Fibroblast of skin of left quadriceps (primary cell): ENCODE measurements around the gene RTL10.

Experiments
- DNase-seq, 2 experiments: peaks; one replicate each; pipeline ENCODE4 v3.0.0-alpha.2; 2013; ENCODE audit warnings: low read depth in 2 of 2

The RTL10 gene

DNA sequence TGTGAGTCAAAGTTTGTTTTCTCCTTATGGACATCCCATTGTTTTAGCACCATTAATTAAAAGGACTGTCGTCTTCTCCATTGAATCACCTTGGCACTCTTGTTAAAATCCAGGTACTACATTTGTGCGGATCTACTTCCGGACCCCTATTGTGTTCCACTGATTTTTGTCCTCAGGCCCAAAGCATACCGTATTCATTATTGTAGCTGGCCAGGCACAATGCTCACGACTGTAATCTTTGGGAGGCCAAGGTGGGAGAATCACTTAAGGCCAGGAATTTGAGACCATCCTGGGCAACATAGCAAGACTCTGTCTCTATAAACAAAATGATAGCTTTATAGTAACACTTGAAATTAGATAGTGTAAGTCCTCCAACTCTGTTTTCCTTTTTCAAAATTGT, 8.9 kb upstream of the RTL10 start:
- no peak for DNase-seq

DNA sequence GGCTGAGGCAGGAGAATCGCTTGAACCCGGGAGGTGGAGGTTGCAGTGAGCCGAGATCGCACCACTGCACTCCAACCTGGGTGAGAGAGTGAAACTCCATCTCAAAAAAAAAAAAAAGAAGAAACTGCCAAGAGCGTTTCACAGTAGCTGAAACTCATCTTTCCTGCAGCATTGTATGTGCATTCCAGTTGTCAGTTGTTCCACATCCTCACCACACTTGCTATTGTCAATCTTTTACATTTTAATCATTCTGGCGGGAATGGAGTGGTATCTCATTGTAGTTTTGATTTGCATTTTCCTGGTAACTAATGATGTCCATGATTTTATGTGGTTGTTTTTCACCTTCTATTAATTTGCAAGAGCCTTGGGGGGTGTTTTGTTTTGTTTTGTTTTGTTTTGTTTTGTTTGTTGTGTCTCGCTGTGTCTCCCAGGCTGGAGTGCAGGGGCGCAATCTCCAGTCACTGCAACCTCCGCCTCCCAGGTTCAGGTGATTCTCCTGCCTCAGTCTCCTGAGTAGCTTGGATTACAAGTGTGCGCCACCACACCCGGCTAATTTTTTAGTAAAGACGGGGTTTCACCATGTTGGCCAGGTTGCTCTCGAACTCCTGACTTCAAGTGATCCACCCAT, 8.1 kb upstream of the RTL10 start:
- no peak for DNase-seq

DNA sequence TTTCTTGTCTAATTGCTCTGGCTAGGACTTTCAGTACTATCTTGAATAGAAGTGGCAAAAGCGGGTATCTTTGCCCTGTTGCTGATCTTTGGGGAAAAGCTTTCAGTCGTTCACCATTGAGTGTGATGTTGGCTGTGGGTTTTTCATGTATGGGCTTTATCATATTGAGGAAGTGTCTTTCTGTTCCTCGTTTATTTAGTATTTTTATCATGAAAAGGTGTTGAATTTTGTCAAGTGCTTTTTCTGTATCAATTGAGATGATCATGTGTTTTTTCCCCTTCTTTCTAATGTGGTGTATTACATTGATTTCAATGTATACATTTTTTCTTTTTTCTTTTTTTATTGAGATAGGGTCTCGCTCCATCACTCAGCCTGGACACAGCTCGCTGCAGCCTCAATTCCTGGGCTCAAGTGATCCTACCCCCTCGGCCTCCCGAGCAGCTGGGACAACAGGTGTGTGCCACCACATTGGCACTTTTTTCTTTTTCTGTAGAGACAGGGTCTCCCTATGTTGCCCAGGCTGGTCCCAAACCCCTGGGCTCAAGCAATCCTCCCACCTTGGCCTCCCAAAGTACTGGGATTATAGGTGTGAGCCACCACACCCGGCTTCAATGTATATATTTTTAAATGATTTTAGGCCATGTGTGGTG, 5.3 kb upstream of the RTL10 start:
- DNase-seq = no peak

DNA sequence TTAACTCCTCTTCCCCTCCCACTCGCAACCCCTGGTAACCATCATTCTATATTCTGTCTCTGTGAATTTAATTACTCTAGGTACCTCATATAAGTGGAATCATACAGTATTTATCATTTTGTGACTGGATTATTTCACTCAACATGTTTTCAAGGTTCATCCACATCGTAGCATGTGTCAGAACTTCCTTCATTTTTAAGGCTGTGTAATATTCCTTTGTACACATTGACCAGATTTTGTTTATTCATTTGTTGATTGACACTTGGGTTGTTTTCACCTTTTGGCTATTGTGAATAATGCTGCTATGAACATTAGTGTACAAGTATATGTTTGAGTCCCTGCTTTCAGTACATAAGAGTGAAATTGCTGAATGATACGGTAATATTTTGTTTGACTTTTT, 2.7 kb upstream of the RTL10 start:
- DNase-seq = no peak

DNA sequence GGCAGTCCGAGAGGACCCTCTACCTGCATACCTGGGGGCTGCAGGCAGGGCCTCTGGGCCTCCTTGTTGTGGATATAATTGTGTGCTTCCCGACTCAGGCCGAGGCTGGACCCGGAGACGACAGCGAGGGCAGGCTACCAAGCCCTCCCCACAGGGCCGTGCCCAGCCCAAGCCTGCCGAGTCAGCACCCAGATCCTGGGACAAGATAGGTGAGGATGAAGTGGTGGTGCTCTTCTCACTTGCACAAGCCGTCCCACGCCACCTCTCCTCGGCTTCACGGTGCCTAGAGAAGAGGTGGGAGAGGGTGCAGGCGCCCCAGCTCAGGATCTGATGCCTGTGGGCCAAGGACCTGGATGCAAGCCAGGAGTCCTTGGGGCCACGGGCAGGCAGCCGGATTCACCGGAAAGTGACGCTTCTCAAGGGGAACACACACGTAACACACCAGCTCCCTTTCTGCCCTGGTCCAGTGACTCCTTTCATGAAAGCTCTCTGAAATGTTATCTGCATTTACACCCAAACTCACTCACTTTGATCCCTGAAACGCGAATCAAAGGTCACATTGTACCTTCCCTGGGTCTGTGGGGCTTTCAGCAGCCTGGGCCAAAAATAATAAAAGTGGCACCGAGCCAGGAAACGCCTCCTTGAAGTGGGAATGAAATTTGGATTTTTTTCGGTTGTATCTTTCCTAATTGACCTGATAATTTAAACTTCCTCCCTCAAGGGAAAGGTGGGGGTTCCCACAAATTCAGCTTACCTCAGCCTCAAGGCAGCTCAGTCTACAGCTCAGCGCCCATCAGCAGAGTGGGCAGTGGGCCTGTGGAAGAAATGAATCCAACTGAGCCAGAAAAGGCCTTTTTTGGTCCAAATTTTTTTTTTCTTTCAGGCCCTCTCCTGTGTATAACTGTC, 1.1 kb upstream of the RTL10 start:
- DNase-seq = no peak

DNA sequence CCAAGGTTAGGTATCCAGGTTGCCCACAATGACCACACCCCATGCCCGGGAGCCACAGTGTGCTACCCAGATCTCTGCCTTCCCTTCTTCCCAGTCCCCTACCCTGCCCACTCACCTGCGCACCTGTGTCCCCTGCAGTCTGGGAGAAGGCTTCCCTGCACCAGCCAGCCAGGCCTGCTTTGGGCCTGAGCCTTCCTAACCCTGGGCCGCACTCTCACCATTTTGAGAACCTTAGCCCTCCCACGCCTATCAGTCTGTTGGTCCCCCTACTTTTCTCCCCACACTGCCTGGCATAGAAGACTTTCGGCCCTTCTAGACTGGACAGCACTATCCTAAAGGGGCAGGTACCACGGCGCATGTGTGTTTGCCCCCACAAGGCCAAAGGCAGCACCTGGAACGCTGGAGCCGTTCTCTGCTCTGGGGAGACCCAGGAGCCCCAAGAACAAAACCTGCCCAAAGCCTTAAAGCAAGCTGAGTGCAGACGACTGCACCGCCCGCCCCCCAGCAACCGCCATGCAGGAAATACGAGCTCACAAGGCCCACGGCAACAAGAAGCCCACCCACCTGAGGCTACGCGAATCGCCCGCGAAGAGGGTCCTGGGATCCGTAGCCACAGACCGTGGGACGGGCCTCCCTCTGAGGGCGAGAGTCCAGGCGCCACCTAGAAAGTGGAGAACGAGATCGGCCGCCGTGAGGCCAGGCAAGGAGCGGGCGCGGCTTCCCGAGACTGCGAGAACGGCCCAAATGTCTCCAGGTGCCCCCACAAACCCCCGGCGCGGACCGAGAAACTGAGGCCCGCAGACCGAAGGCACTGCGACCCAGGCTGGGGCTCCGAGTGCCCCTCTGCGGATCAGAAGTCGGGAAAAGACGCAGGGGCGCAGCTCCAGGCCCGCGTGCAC, 546 bp downstream of the RTL10 start:
- no peak for DNase-seq

DNA sequence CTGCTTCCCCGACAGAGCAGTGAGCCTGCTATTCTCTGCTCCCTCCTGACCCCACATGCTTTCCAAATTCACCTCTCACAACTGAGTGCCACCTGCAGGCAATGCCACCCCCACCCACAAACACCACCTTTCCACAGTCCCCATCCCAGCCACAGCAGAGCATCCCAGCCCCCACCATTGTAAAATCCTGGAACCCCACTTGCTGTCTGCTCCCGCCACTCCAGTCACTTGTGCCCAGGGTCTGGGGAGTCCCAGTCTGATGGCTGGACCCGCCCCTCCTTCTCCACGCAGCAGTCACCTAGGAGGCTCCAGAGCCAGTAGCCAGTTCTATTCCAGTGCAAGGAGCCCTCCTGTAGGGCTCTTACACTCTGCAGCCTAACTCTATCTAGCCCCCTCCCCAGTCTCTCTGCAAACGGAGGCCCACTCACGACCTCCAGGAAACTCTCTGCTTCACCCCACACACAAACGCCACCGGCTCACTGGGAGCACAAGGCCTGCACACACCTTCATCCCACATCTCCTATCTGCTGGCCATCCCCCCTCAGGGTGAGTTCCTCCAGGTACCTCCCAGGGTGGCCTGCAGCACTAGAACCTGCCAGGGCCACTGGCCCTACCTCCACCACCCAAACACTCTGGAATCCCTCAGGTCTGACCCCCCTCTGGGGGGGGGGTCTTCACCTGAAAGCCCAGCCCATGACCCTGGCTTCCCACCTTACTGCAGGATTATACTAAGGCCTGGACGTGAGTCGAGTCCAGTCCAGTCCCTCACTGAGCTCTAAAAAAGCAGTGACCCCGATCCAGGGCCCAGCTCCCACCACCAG, 1.4 kb downstream of the RTL10 start:
- no peak for DNase-seq

DNA sequence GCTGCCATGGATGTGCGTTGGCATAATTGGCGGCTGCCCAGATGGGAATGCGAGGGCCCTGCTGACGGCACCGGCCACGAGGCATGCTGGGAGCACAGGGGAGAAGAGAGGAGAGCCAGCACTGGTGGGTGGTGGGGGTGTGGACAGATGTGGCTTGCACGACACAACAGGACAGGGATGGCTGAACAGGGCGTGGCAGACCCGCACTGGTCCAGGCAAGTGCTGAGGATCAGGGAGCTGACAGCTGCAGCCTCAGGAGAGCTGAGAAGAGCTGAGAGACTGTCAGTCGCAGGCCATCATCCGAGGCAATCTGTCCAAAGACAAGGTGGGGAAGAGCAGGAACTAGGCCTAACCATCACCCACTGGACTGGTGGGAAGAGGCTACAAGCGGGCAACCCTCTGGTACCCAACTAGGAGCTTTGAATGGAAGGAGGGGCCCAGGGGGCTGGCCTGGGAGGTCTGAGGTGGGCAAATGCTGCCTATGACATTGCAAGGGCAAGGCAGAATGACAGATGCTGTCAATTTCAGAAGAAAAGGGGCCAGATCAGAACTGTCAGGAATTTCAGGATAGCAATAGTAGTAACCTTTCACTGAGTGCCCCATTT, 2.4 kb downstream of the RTL10 start:
- no peak for DNase-seq

DNA sequence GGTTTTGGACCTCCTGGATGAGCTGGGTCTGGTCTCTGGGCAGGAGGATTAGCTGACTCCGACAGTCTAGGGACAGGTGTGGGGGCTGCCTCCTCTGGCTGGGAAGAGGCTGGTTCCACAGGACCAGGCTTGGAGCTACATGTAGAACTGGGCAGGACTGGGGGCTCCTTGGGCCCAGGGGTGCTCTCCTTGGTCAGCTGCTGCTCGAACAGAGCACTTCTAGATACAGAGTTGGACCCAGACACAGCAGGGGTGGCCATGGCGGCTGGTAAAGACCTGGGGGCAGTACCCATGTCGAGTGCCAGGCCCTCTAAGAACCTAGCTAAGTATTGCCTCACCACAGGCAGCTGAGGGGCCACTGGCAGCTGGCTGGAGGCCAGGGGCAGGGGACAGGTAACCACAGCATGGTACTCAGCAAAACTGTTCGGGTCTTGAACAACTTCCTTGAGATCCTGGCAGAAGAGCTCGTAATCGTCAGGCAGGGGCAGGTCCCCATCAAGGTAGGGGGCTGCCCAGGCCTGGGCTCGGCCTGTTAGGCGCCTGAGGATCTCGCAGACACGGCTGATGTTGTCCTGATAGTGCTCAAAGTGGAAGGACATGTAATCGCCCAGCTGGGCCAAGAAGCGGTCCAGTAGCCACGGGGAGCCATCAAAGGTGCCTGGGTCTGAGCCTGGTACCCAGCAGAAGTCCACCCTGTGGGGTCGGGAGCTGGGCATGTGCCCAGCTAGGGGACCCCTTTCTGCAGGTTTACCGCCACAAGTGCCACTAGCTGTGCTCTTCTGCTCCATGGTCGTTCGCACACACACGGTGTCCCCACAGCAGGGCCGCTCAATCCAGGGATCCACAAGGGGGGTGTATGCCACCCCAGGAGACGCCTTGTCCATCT, 3.1 kb downstream of the RTL10 start:
- no peak for DNase-seq

DNA sequence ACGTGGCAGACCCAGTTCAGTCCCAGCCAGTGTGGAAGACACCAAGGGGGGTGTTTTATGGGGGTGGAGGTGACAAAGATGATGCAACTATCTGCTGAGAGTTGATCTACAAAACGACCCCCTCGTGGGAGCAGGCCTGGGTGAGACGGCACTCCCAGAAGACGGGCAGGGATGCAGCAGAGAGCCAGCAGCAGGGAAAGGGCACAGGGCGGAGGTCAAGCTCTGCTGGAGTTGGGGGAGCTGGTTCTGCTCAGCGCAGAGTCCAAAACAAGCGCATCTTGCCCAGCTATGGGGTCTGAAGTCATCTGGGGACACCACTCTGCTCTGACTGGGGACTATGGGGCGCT, 3.9 kb downstream of the RTL10 start:
- no peak for DNase-seq

DNA sequence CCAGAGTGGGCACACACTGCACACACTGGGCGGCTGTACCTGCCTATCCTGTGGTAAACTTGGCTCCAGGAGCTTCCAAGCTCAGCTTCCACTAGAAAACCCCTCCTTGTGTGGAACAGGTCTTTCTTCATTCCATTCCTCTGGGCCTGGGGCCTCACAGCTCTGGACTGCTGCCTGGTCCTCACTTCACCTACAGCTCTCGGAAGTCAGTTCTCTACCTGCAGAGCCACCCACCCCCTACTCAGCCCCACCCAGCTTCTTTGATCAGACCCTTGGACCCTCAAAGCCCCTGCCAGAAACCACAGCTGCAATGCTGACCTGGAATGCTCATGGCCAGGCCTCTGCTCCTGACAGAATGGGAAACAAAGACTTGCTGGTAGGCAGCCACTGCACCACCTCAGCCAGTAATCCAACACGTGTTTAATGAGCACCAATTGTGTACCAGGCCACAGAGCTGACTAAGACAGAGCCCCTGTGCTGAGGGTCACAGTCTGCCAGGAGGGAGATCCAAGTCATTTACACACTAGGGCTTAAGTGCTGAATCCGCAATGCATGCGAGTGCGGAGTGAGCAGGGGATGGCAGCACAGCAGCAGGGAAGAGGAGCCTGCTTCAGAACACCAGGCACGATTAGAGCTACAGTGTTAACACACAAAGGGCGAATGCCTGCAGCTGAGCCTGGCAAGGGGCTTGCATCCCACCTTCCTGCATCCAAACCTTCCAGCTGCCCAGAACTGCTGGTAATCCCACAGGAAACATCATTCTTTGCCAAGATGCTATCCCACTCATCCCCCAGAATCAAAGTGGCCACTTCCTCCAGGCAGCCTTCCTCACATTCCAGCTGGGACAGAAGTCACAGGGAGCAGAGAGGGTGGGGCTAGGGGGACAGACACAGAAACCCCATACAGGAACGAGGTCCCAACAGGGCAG, 4.6 kb downstream of the RTL10 start:
- DNase-seq = no peak

DNA sequence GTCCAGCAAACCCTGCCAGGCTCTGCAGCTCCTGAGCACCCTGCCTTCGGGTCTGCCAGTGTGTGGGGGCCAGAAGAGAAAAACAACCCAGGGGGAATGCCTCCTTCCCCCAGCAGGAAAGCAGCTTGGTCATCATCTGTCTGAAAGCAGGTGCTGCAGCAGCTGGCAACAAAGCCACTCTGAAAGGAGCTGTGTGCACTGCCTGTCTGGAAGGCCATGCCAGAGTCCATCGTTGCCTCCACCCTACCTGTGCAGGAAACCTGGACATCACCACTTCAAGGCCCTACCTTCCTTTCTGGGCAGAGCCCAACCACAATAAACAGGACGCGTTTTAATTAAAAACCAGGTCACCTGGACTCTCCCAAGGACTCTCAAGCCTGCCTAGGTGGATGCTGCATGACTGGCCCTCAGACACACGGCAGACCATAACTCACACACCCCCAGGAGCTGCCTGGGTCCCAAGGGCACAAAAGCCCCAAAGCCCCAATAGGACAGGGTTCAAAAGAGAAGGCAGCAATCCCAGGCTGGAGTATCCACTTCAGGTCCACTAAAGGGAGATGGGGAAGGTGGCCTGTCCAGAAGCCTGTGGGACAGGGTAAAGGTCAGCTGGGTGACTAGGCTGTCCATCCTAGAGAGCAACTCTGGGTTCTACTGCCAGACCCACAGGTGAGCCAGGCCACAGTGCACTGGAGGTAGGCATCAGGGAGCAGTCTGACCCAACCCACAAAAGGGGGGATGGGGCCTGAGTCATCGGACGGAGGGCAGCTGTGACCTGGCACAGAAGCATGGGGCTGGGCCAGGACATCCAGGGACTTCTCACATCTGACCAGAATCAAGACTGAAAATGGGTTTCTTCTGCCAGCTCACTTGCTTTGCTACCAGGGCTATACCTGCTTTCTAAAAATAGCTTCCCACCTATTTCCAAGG, 6.1 kb downstream of the RTL10 start:
- no peak for DNase-seq

DNA sequence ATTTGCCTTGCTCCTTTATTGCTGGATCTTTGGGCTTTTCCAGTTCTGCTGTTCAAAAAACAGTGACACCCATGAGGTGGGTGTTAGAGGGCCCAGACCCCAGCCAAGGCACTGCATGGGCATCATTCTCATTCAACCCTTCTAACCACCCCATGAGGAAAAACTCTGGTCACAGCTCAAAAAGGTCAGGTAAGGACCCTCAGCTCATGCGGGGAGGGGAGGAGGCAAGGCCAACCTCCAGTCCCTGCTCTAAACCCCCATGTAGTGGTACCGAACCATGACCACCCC, 7.4 kb downstream of the RTL10 start:
- DNase-seq = no peak

DNA sequence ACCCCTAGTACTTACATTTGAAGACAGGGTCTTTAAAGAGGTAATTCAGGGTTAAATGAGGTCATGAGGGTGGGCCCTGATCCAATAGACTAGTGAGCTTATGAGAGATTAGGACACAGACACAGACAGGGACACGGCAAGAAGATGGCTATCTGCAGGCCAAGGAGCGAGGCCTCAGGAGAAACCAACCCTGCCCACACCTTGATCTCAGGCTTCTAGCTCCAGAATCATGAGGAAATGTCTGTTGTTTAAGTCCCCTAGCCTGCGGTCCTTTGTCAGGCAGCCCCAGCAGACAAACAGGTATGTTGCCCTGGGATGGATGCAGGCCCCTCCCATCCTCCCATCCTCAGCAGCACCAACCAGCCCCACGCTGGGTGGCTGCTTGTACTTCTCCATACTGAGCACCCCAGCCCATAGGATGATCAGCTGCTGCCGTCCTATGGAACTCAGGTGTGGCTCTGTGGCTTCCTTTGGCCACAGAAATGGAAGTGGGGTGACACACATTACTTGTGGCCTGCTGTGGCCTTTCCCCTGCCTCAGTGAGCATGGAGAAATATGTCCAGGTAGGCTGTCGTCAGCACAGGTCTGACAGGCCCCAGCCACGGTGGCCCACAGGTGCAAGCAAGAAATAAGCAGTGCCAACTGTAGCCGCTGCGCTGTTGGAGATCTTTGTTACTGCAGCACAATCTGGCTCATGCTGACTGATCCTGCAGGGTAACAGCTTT, 7.9 kb downstream of the RTL10 start:
- no peak for DNase-seq

DNA sequence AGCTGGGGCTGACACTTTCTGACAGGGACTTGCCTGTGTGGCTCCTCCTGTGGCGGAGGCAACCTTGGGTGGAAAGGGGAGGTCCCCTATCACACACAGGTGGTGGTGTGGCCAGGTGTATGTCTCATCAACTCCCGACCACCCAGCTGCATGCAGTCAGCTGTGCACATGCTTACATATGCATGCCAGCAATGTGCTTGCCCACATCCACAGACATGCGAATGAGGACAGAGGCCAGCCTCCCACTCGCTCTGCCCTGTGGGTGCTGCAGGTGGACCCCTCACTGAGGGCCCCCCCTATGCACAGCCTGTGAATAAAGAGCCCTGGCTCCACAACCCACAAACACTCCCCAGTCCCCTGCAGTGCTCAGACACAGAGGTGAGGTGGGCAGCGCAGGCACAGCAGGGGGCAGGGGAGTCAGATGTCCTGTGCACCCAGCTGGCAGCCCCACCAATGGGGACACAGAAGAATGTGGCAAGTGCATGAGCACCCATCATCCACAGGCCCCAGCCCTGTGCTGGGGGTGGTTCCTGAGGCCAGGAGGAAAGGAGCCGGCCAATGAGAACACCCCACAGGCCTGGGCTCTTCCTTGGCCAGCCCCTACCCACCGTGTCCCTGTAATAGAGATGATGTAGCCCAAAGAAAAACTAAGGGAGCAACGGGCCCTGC, 9.5 kb downstream of the RTL10 start:
- no peak for DNase-seq

DNA sequence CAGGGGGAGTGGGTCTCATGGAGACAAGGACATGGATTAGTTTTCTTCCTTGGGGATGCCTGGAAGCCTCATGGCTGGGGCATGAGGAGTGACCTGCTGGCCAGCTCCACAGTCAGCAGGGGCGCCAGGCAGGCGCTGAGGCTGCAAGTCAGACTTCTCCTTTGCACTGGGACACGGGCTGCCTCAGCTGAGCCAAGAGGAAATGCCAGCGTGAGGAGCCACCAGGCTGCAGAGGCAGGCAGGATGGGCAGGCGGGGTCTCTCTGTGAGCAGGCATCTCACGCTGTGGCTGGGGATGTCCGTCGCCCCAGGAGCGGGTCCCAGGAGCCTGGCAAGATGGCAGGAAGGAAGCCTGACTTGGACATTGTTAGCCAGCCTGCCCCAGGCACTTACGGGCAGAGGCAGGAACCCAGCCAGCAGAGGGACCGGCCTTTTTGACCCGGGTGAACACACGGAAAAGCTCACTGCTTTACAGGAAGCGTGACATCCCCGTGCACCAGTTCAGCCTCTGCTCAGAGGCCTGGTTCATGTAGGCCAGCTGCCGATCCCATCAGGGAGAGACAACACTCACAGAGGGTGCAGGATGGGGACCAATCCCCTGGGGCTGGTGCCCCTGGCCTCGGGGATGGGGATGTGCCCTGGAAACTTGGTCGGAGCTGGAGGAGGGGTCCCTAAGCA, 10.2 kb downstream of the RTL10 start:
- no peak for DNase-seq
